GM21619 (cell line): ENCODE results near the gene ACADVL.
"Not testable (repeated sequence)": the region's sequence is repeated elsewhere in the genome, so short reads cannot be mapped to it uniquely, and the experiment has no call there.

Source experiments
- ATAC-seq: cut with Tn5 transposase; IDR thresholded peaks from one replicate; pipeline ENCODE4 v1.9.1; 2021; ENCODE audit not compliant: unreplicated experiment

ACADVL gene

DNA sequence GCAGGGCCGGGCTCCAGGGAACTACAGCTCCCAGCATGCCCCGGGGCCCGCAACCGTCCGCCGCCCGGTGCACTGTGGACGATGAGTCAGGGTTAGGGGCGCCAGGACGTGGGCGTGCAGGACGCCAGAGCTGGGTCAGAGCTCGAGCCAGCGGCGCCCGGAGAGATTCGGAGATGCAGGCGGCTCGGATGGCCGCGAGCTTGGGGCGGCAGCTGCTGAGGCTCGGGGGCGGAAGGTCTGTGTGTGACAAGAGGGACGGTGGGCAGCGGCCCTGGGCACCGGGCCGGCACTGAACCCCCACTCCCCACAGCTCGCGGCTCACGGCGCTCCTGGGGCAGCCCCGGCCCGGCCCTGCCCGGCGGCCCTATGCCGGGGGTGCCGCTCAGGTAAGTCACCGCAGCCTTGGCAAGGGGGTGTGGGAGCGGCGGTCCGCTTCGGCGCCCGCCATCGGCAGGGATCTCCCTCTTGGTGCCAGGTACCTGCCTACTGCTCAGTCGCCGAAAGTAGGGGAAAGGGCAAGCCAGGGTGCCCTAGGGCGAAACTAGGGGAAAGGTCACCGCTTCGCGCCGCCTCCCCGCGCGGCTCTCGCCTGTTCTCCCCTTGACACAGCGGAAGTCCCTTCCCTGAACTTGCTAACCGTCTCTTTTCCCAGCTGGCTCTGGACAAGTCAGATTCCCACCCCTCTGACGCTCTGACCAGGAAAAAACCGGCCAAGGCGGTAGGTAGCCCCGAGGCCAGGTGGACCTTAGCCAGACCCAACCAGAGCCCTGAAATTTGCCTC is at the start of gene ACADVL, which contains the start of gene DLG4:
TSS of gene ACADVL (plus strand) at position 127 of the 781 bp plus-strand sequence. CDS start at position 174, 47 bp downstream.
TSS of gene DLG4 (minus strand) at position 25 of the 781 bp plus-strand sequence.
- ATAC-seq: peak; percentile 48

- ATAC-seq: not testable (repeated sequence)
Measured at GRCh38 chr17:7172522-7173191, 47.1 kb upstream of the ACADVL start.

- ATAC-seq: no peak
Measured at GRCh38 chr17:7173687-7174602, 45.8 kb upstream of the ACADVL start.

DNA sequence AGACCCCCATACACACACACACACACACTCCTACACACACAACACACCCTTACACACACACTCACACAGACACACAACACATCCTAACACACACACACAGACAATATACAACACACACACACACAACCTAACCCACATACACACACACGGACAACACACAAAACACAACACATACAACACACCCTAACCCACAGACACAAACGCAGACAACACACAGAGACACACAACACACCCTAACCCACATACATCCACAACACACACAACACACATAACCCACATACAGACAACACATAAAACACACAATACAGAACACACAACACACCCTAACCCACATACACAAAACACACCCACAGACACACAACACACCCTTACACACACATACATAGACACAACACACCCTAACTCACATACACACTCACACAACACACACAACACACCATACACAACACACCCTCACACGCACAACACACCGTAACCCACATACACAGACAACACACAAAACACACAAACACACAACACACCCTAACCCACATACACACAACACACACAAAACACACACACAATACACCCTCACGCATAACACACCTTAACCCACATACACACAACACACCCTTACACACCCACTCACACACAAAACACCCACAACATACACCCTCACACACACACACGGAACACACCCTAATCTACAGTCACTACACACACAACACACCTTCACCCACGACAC is 45.0 kb upstream of the ACADVL start:
- ATAC-seq: no peak

DNA sequence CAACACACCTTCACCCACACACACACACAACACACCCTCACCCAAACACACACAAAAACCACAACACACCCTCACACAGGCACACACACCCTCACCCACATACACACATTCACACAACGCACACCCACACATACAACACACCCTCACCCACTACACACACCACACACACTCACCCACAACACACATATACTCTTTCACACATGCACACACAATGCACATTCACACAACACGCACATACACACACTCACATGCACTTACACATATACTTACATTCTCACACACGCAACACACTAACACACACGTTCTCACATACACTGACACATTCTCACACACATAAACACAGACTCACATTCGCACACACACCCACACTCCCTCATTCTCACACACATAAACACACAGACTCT is 44.4 kb upstream of the ACADVL start:
- no peak for ATAC-seq

DNA sequence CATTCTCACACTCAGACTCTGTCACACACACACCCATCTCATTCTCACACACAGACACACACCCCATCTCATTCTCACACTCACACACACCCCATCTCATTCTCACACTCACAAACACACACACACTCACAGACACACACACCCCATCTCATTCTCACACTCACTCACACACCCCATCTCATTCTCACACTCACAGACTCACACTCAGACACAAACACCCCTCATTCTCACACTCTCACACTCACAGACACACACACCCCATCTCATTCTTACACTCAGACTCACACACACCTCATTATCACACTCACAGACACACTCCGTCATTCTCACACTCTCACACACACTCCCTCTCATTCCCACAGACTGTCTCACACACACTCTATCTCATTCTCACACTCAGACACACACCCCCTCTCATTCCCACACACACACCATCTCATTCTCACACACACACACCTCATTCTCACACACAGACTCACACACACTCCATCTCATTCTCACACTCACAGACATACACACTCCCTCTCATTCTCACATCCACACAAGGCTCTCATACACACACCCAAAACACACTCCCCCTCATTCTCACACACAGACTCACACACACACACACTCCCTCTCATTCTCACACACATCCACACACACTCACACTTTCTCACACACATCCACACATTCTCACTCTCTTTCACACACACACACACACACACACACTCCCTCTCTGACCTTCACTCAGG is 43.5 kb upstream of the ACADVL start:
- ATAC-seq: no peak

GRCh38 chr17:7176841-7177190 is 42.9 kb upstream of the ACADVL start:
- no peak for ATAC-seq

GRCh38 chr17:7177191-7177953 is 42.4 kb upstream of the ACADVL start:
- no peak for ATAC-seq

GRCh38 chr17:7177954-7178477 is 41.7 kb upstream of the ACADVL start:
- ATAC-seq: no peak

DNA sequence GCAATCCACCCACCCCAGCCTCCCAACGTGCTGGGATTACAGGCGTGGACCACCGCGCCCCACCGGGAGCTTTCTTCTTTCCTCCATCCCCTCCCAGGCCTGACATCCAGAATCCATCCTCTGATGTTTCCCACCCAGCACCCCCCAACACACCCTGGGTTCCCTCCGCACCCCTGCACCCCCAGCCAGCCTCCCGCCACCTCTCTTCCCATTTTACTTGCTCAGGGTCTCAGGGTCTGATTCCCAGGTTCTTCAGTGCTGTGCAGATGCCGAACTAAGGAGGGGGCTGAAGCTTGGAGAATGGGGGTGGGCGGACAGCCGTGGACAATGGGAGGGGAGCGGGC is 40.8 kb upstream of the ACADVL start:
- no peak for ATAC-seq

DNA sequence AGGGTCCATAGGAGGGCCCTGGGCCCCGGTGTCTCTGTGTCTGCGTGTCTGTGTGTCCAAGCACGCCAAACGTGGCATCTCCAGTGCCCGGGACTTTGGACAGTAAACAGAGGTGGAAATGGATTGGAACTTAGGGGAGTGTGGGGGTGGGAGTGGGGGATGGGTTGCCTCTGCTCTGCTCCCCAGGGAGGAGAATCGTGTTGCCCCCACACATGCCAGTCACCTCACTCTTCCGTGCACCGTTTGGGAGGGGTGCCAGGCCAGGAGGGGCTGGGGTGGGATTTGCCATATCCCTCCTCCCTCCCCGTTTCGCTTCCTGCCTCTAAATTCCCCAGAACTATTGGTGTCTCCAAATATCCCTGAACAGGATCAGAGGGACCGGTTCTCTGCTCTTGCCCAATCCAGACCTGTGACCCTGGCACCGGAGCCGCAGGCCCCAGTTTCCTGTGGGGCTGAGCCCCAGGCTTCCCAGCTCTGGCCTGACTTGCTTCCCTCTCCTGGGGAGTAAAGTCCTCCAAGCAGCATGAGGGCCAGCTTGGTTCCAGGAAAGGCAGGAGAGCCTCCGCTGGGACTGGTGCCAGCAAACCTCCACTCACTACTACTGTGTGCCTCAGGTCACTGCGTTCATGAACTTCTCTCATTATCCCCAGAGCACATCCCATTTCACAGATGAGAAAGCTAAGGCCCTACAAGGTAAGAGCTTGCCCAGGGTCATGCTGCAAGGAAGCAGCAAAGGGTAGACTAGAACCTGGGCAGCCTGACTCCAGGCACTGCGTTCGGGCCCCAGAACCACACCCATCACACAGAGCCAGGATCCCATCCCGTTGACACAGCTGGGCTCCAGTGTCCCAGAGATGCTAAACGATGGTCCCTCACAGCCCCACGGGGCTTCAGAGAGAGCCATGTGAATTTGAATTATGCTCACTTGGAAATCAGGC is 40.2 kb upstream of the ACADVL start, which contains the start of gene ASGR1:
TSS of gene ASGR1 (minus strand) at position 54 of the 938 bp plus-strand sequence. CDS start 807 bp downstream, outside the sequence.
- ATAC-seq: no peak

GRCh38 chr17:7182101-7182500 is 37.6 kb upstream of the ACADVL start:
- not testable (repeated sequence) for ATAC-seq

- no peak for ATAC-seq
Measured at GRCh38 chr17:7183433-7184090, 36.2 kb upstream of the ACADVL start.

DNA sequence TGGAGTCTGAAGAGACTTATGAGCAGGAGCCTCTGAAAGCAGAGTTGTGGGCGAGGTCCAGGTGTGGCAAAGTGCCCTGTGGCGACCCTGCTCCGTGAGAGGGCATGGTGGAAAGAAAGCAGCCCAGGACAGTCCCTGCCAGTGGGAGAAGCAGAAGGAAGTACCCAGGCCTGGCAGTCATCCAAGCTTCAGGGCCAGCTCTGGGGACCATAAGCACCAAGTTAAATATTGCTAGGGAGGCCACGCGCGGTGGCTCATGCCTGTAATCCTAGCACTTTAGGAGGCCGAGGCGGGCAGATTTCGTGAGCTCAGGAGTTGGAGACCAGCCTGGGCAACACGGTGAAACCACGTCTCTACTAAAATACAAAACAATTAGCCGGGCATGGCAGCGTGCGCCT is 35.6 kb upstream of the ACADVL start:
- no peak for ATAC-seq

- ATAC-seq: no peak
Measured at GRCh38 chr17:7184647-7185046, 35.1 kb upstream of the ACADVL start.

GRCh38 chr17:7186241-7186640 is 33.5 kb upstream of the ACADVL start:
- no peak for ATAC-seq

- ATAC-seq: no peak
Measured at GRCh38 chr17:7190276-7190917, 29.3 kb upstream of the ACADVL start.
